ENCODE measurements around the gene STRN4.
"Not testable (repeated sequence)": the region's sequence is repeated elsewhere in the genome, so short reads cannot be mapped to it uniquely, and the experiment has no call there.

Gene STRN4

GRCh38 chr19:46723471-46723870, 22.8 kb downstream of the STRN4 start:
- no peak for DNase-seq

DNA sequence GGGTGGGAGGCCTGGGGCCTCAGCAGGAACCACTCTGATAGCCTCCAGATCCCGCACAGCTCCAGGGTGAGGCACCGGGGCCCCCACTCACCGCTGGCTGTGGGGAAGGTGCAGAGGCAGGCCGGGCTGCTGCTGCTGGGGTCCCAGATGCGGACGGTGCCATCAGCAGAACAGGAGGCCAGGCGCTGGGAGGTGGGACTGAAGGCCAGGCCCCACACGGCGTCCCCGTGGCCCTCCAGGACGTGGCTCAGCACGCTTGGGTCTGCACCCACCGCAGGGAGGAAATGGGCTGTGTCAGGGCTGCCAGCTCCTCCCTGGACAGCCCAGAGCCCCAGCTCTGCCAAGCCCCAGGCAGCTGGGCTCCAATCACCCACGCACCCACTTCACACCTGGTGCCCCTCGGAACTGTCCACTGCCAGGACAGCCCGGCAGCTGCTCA, 23.2 kb downstream of the STRN4 start:
- DNase-seq: no peak

DNA sequence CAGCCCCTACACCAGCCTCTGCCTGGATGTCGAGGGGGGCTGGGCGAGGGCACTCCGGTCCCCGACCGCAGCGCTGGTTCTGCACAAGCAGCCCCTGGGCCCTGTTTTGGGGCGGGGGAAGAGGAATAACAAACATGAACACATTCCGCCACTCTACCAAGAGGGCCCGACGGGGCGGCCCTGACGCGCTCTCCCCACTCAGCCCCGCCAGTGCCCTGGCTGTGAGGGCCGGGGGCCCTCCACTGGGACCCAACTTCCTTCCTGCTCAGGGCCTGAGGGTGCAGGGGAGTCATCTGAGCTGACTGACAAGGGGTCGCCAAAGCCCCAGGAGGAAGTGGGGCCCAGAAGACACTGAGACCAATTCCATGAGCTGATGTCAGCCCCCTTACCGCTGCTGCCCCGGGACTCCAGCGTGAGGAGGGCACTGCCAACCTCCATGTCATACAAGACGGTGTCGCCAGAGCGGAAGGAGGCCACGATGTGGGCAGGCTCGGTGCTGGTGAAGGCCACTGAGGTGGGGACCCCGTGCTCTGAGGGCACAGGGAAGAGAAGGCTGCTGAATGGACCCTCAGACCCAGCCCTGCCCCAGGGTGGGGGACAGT, 23.7 kb downstream of the STRN4 start:
- no peak for DNase-seq

- no peak for DNase-seq
Measured at GRCh38 chr19:46722004-46722380, 24.3 kb downstream of the STRN4 start.

DNA sequence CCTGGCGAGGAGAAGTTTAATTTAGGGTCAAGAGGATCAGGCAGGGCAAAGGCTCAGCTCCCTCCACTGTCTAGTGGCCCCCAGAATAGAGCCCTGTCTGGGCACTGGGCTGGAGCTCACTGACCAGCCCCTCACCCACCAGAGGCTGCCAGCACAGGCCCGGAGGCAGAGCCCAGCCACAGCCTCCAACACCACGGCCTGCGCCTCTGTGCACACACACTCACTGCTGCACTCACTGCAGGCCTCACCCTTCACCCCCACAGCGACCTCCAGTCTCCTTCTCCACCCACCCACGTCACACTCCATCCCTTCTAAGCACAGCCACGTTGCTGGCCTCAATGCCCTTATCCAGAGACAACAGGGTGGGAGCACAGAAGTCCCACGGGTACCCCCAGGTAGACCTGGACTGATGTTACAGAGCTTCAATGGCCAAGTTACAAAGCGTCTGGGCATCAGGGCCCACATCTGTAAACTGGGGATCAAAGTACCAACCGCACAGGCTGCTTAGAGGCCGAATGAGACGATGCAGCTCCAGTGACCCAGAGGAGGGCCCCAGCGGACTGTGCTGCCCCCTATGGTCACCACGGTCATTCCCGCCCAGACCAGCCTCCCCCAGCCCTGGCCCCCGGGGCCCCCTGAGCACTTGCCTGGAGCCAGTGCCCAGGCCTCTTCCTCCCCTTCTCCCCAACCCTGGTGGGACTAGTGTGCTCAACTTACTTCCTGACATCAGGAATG, 24.8 kb downstream of the STRN4 start:
- no peak for DNase-seq

DNA sequence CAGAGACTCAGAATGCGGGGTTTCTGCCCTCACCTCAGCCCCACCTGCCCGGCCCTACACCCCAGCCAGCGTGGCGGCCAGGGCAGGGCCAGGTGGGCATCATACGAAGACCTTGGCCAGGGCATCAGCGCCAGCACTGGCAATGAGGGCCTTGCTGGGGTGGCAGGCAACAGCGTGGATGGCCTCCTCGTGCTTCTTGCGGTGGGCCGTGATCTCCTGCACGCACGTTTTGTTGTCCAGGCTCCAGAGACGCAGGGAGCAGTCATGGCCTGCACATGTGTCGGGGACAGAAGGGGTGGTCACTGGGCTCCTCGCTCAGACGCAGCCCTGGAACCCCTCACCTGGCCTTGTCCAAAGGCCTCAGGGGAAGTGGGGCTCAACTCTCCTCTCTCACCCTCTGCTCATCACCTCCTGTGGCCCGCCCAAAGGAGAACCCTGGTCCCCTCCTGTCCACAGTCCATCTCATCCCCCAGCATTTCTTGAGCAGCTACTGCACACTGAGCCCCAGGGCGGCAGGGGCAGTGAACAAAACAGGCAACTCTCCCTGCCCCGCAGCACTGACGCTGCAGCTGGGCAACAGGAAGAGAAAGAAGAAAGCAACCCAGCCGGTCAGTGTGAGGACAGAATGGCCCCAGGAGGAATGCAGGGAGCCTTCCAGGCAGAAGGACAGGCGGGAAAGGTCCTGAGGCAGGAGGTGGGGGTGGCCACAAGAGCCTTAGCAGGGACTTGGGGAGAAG, 25.6 kb downstream of the STRN4 start:
- no peak for DNase-seq

DNA sequence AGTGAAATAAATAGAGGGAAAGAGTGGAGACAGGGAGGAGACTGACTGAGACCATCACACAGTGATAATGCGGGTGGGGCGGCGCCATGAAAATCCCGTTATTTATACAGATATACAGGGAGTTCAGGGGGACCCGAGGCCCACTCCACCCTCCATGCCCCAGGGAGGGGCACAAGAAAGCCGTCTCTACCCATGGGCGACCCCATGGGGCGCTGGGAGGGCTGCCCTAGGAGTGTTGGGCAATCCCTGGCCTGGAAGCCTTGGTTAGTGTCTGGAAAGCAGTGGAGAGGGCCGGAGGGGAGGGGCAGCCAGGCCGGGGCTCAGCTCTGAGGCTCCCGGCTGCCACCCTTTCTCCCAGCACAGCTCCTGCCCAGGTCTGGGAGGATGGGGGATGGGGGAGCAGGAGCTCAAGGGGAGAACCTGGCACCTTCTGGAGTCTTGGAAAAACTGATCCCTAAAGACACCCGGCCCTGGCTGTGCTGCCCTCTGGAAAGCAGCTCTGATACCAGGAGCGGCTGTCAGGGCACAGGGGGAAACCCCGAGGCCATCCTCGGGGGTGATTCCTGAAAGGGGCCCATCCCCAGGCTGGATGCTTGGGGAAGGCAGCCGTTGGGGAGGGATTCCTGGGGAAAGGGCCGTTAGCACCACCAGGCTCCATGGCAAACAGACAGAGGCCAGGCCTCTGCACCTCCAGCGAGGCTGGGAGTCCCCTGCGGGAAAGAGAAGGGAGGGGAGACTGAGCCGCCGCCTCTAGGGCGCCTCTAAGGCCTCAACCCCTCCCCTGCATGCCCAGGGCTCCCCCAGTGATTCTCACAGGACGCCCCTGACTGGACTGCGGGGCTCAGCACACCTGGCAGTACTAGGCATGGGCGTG, 26.4 kb downstream of the STRN4 start:
- no peak for DNase-seq

DNA sequence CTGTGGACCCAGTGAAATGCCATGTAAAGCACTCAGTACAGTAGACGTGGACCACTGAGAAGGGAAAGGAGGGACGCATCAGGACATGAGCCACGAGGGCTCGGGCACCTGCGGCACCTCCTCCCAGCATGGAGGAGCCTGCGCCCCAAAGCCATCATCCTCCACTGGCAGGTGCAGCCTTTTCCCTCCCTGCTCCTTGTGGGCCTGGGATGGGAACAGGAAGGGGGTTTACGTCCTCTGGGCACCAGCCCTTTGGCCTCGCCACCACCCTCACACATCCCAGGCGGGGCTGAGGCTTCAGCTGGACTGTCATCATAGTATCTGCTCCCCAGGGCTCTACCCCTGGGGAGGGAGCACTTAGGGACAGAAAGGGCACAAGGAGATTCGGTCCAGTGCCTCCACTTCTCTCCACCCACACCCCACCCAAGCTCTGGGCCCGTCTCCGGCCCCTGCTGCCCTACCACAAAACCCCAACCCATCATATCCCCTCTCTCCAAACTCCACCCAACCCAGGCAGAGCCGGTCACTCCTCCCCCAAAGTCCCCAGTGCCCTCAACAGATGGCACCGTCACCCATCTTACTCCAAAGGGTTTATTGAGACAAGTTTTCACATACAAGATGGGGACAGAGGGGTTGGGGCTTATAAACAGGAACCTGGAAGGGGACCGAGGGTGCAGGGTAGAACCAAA, 27.2 kb downstream of the STRN4 start:
- DNase-seq: no peak

GRCh38 chr19:46718157-46718933, 27.9 kb downstream of the STRN4 start:
- DNase-seq: no peak

DNA sequence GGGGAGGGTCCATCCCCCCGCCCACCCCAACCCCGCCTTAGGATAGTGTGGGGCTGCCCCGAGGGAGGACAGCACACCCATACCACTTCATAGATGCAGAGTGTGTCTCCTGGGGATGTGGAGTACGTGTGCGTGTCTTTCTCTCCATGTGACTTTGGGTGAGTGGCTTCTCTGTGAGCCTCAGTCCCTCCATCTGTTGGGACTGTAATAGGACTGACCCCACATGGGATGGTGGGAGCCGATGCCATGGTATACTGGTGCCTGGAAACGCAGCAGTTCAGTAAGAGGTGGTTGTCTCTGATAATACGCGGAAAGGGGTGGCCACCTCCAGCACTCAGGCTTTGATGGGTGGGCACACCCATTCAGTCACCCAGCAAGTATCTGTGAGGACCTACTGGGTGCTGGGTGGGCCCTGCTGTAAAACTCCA, 28.5 kb downstream of the STRN4 start:
- no peak for DNase-seq

DNA sequence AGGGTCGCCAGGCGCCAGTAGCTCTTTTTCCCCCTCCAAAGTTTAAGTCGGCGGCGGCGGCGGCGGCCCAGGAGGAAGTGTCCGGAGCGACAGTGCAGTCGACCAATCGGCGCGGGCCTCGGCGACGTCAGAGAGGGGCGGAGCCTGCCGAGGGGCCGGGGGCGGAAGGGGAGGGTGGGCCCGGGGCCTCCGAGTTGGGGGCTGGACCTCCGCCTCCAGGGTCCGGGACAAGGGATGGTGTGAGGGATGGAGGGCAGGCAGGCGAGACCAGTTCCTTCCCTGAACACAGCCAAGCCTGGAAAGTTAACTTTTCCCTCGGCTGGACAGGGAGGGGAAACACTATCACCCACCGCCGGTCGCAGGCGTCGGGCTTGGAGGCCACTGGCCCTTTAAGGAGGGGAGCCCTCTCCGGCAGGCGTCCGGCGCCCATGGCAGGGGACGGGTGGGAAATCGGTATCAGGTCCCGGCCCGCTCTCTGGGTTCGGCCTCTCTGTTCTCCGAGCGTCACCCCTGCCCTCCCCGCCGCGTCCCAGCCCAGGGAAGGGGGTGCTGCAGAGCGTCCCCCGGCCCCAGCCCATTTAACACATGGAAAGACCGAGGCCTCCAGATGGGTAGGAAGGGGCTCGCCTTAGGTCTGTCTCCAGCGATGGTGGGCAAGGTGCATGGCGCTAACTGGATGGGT, 29.1 kb downstream of the STRN4 start, which contains the start of gene PRKD2:
Gene PRKD2 (minus strand): TSS at position 81 of the 682 bp plus-strand sequence. CDS start 744 bp downstream, outside the sequence.
- peak; percentile 27 for DNase-seq

- DNase-seq: no peak
Measured at GRCh38 chr19:46716672-46717033, 29.6 kb downstream of the STRN4 start.

- peak; percentile 13 for DNase-seq
Measured at GRCh38 chr19:46715975-46716671, 30.1 kb downstream of the STRN4 start.

GRCh38 chr19:46715620-46715974, 30.7 kb downstream of the STRN4 start:
- no peak for DNase-seq

GRCh38 chr19:46714444-46715106, 31.7 kb downstream of the STRN4 start:
- DNase-seq: no peak

DNA sequence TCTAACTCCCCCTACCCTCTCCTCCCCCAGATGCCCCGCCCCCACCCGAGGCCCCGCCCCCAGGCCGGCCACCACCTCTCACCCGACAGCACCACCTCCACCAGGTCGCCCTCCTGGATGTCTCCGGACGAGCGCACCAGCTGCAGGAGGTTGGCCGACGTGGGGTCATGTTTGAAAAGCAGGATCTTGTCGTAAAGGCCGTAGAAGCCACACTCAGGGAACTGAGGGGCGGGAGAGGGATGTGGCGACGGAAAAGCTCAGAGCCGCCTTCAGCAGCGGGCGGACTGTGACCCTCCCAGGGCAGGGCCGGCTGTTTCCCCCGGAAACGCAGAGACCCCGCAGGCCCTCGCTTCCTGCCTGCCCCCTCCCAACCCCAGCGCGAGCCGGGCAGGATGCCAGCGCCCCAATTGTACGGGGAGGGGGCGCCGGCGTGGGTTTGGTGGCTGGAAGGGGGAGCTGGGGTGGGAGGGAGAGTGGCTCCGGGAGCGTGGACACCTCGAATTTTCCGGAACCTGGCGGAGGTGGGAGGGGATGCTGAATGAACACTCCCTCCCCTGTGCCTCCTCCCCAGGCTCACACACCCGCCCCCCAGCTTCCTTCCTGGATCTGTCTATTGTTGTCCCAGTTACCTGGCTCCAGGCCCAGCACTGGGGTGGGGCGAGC, 32.3 kb downstream of the STRN4 start:
- DNase-seq: peak; percentile 84

GRCh38 chr19:46712768-46713338, 33.4 kb downstream of the STRN4 start:
- not testable (repeated sequence) for DNase-seq

GRCh38 chr19:46710687-46711086, 35.6 kb downstream of the STRN4 start:
- no peak for DNase-seq

All from DMS79 (cell line).